GM18517 (cell line): Measurements from ENCODE around the gene SLC2A13.

Source experiments
- ATAC-seq: cut with Tn5 transposase; IDR thresholded peaks from one replicate; pipeline ENCODE4 v1.9.1; 2021; ENCODE audit warnings: mild to moderate bottlenecking, moderate library complexity; ENCODE audit not compliant: unreplicated experiment

SLC2A13 gene

GRCh38 chr12:40002178-40003169 lies 103.4 kb downstream of the SLC2A13 start:
- ATAC-seq: no peak

GRCh38 chr12:40001406-40001805 lies 104.5 kb downstream of the SLC2A13 start:
- no peak for ATAC-seq

GRCh38 chr12:40000884-40001283 lies 105.0 kb downstream of the SLC2A13 start:
- no peak for ATAC-seq

DNA sequence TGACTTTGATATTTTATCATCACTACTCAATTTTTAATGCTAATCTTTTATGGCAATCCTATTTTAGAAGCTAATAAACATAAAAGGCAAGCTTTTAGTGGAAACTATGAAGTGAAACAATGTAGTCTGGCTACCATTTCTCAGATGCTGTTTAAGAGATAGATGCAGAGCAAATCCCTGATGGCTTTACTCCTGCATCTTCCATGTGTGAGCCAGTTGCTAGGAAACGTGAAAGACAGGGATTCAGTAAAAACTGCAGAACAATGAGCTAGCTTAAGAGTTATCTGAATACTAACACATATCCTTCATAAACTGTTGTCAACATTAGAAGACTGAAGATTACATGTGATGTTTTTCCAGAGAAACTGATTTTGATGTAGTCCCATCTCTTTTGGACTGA lies 112.6 kb downstream of the SLC2A13 start:
- no peak for ATAC-seq

DNA sequence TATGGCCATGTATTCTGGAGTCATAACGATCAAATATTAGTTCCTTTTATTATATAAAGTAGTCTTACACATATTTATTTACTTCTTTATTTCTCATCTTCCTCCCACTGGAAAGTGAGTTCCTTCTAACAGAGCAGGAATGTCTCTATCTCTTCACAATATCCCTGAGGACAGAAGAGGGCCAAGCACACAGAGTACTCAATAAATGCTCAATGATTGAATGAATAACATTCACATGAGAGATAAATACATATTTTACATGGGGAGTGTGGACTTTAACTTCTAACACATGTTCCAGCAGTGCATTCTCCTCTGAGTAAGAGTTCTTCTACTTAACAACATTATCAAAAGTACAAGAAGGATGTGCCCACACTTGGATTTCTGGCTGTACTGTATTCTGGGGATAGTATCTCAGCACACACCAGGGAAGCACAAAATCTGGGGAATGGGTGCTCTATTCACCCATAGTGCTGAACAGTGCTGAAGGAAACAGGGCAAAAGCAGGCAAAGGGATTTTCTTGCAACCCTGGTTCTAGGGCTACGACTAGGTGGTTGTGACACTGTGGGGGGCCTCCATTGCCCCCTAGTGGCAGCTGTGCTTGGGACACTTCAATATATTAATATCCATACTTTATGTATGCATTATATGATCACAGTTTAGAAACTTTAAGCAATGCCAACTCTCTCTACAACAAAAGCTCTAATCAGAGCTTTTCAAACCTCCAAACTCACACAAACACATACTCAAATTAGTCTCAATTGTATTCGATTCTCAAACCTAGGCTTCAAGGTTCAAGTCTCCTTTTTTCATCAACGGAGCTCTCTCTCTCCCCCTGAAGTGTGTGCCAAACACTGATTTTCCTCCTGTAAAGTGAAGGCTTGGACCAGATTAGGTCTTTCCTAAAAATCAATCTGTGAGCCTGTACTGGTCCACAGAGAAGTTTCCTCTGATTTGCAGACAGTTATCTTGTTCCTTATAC lies 115.5 kb downstream of the SLC2A13 start:
- ATAC-seq: peak; percentile 98

DNA sequence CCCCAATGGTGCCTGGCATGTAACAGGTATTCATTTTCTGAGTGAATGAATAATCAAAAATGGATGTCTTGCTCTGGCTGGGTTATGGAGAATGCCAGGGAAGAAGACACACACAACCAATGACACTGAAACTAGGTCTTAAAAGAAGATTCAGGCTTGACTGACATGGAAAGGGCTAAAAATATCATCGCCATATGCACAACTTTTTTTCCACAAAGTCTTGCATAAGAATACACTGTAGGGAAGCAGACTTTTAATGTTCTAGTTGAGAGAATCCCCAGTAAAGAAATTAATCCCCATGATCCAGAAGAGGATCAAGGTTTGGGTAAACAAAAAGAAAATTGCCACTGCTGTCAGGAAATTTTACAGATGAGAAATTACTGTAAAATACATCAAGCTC lies 116.4 kb downstream of the SLC2A13 start:
- no peak for ATAC-seq

DNA sequence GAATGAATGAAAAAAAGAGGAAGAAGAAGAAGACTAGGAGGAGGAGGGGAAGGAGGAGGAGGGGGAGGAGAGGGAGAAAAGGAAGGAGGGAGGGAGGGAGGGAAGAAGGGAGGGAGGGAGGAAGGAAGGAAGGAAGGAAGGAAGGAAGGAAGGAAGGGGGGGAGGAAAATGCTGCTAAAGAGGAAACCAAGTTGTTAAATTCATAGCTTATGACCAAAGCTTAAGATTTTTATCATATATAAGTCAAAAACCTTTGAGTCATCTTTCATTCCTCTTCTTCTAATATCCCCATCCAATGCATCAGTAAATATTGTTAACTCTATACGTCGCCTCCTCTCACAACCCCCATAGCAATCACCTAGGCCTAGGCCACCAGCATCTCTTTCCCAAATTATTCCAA lies 117.3 kb downstream of the SLC2A13 start:
- no peak for ATAC-seq

GRCh38 chr12:39986674-39987073 lies 119.2 kb downstream of the SLC2A13 start:
- no peak for ATAC-seq

GRCh38 chr12:39984670-39985069 lies 121.2 kb downstream of the SLC2A13 start:
- no peak for ATAC-seq

GRCh38 chr12:39975374-39975918 lies 130.4 kb downstream of the SLC2A13 start:
- ATAC-seq: no peak

DNA sequence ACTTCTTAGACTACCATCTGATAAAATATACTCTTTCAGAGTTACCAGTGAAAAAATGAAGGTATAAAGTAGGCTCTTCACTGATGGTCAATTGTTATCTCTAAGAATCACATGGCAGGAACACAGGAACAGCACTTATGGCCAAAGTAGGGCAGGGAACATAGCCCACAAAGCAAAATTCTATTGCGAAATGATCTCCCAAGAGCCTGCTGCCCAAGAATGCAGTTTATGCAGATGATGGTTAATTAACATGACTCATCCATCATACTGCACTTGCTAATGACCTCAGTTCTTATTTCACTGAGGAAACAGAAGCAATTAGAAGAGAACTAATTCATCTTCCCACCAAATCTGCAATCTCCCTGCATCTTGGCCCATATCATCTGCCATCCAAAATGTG lies 133.8 kb downstream of the SLC2A13 start:
- no peak for ATAC-seq

DNA sequence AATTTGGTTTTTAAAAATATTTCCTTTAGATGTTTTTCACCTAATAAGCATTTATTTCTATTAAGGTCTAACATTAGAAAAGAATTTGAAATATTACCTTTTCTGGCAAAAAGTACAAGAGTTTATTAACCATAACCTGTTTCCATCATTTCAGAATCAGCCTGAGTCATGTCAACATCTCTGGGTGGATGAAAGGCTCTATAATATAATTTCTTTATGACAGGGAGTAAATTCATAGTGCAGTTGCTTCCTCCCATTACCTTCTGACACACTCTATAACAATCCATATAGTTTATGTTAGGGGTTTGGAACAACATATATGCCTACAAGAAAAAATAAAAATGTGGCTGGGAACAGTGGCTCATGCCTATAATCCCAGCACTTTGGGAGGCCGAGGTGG lies 134.5 kb downstream of the SLC2A13 start:
- ATAC-seq: no peak

DNA sequence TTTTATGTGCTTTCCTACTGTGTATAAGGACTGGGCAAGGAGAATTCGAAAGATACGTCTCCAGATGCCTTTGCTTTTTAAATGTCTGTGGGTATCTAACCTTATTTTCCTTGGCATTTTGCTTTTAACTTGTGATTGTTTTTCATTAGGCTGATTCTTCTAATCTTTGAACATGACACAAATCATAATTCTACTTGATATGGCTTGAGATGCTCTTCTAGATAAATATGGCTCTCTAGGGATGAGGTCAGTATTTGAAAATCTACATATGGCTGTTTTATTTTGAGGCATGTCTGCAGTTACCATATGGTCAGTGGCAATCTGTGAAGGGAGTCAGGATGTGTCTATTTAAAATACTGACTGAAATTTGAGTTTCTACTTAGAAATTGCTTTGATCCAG lies 139.2 kb downstream of the SLC2A13 start:
- ATAC-seq: no peak

GRCh38 chr12:39966256-39966655 lies 139.6 kb downstream of the SLC2A13 start:
- no peak for ATAC-seq

GRCh38 chr12:39959467-39959866 lies 146.4 kb downstream of the SLC2A13 start:
- no peak for ATAC-seq

DNA sequence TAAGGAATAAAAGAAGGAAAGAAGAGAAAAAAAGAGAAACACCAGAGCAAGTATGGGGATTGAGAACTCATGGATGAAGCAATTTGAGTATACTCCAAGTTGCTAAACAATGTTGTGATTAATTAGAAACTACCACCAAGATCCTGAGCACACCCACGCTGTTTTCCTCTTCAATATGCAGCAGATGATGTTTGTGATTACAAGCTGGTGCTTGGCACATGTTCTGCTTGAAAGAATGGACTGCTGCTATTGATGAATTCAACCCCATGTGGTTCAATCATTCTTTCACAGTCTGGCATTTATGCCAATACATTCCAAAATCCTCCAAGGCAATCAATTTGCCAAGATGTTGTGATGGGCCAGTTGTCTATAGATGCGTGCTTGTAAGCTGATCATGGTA lies 146.8 kb downstream of the SLC2A13 start:
- ATAC-seq: no peak

DNA sequence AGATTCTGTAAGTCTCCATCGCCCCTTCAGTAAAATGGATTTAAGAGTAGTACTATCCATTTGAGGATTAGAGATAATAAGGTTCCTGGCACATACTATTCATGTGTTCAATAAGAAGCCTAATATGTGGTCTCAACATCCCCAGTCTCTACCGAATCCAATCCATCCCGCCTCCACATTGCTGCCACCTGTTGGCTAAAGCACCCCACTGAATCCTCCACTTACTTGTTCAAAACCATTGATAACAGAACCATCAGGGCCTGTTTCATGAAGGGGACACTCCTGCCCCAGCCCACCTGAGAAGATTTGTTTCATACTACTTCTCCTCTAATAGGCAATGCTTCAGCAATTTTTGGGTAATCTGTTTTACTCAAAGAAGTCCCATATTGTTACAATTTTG lies 147.5 kb downstream of the SLC2A13 start:
- no peak for ATAC-seq

GRCh38 chr12:39956725-39957124 lies 149.2 kb downstream of the SLC2A13 start:
- no peak for ATAC-seq

DNA sequence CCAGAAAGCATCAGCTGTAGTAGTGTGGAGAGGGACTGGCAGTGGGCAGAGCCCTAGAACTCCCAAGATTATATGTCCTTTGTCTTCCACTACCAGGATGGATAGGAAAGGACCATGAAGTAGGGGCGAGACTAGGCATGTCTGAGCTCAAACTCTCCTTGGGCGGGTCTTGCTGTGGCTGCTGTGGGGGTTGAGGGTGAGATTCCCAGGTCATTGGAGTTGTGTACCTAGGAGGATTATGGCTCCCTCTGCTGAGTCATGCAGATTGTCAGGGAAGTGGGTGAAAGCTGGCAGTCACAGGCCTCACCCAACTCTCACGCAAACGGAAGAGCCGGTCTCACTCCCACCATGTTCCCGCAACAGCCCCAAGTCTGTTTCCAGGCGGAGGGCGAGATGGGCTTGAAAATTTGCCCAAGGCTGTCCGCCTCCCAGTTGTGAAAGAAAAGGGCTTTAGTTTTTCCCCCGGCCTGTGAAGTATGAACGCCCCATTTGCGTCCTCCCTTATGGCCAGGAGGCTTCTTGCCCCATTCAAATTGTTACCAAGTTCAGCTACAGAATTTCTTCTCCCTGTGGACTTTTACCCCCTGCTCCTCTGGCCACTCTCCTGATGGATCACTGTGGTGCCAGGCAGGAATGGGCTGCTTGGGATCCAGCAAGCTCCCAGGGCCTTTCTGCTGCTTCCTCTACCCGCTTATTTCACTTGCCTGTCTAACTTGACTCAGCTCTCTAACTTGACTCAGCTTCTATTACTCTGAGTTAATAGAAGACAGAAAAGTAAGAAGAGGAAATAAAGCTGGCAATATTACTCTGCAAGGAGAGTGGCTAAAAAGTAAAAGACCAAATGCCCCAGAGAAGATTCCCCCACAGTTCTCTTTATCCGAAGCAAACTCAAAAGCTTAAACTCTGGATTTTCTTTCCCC lies 159.3 kb downstream of the SLC2A13 start:
- ATAC-seq: no peak

- no peak for ATAC-seq
Measured at GRCh38 chr12:39937119-39937518, 168.8 kb downstream of the SLC2A13 start.
